Measurements from ENCODE around the gene RPLP2. TPM values are rescaled to one million over a fixed set of nuclear protein-coding genes. Genes with fewer than 3 reads are reported as not detected.
A peak's percentile ranks its signal among the peaks of the same experiment; 100 is the strongest.

Gene RPLP2
- total RNA-seq, 1 donor from 2014 or later, result 663 TPM

DNA sequence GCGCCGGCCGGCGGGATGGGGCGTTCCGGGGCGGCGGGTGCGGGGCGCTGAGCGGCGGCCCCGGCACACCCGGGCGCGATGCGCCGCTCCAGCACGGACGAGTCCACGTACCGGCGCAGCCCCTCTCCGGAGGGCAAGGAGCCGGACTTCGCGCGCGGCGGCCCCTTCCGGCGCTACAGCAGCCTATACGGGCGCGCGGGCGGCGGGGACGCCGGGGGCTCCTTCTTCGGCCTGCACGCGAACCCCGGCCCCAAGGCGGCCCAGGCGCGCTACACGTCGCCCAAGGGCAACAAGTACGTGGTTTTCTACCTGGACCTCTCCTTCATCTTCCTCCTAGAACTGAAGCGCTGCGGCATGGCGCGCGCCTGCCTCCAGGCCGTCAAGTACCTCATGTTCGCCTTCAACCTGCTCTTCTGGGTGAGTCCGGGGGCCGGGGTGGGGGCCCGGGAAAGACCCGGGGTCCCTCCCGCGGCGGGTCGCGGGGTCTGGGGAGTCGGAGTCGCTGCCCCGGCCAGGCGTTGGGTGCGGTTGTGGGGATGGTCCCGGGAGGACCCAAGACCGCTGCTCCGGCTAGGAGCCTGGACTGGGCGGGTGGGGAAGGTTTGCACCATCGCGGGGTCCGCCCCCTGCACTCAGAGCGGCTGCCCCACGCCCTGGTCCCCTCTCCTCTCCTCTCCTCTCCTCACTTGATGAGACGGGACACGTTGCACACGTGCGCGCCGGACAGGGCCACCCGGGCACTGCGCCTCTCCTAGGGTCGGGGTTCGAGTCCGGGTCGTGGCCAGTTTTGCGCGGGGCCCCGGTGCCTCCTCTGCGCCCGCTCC, 40.4 kb downstream of the RPLP2 start:
- no peak for DNase-seq (ENCODE audit: low read depth)
- peak overlapping the region; percentile 14 for H3K4me3 ChIP-seq (ENCODE audit: low read depth, low read length)
- no peak for TF ChIP-seq CTCF (conservative IDR thresholded peaks at IDR 0.05; ENCODE audit: low read depth, low read length)

DNA sequence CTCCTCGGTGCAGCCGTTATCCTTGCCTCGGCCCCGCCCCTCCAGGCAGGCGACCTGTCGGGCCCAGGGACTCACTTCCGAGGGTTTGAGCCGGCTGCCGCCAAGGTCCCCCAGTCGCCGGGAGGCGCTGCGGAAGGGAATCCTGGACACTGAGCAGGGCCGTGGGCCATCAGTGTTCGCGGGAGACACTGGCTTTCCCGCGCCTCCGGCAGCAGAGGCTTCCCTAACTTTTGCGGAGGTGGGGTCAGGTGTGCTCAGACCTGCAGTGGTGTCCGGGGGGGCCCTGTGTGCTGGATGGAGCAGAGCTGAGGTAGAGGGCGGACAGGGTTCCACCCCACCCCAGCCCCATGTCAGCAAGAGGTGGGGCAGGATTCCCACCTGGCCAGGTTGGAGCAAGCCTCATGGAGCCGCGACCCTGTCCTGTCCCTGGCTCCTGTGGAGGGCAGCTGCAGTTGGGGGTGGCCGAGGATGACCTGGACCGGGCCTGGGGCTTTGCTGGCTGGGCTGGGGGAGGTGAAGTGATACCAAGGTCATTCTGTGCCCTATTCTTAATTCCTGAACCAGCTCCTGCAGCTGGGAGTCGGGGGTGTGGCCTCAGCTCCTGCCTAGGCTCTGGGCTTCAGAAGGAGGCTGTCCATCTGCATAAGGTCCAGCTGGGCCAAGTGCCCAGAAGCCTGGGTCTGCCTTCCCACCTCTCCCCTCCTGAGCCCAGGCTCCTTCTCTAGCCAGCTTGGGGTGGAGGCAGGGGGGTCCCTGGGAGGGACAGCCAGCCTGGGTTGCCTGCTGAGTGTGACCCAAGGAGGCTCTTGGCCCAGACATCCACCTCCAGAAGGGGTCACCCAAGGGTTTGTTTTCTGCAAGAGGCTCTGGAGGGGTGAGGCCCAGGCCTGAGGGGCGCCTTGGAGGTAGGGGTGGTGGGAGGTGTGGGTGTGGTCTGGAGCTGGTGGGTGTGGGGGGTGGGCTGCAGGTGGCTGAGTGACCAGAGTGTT, 41.3 kb downstream of the RPLP2 start:
- peak; percentile 36 for TF ChIP-seq CTCF (conservative IDR thresholded peaks at IDR 0.05; ENCODE audit: low read depth, low read length)
- H3K4me3 ChIP-seq (ENCODE audit: low read depth, low read length), result no peak overlapping the region
- DNase-seq (ENCODE audit: low read depth), result no peak

DNA sequence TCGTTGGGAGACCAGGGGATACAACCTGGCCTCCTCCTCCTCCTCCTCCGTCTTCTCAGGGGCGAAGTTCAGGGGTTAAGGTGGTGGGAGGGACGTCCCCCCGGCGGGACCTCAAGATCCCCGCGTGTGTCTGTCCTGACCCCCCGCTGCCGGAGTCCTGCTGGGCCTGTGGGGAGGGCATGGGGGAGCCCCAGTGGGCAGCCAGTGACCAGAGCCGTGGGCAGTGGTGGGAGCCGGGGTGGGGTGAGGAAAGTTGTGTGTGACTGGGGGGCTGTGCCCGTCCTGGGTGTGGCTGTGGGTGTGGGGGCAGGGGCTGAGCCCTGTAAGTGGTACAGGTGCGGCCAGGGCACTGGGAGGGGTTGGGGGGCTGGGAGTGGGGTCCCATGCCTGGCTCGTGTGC, 43.0 kb downstream of the RPLP2 start:
- H3K4me3 ChIP-seq (ENCODE audit: low read depth, low read length), result no peak overlapping the region
- no peak for TF ChIP-seq CTCF (conservative IDR thresholded peaks at IDR 0.05; ENCODE audit: low read depth, low read length)
- DNase-seq (ENCODE audit: low read depth), result no peak

GRCh38 chr11:853682-854448, 44.1 kb downstream of the RPLP2 start:
- no peak overlapping the region for H3K4me3 ChIP-seq (ENCODE audit: low read depth, low read length)
- DNase-seq (ENCODE audit: low read depth), result no peak
- TF ChIP-seq CTCF (conservative IDR thresholded peaks at IDR 0.05; ENCODE audit: low read depth, low read length), result no peak

GRCh38 chr11:854601-855329, 45.0 kb downstream of the RPLP2 start:
- TF ChIP-seq CTCF (conservative IDR thresholded peaks at IDR 0.05; ENCODE audit: low read depth, low read length), result no peak
- DNase-seq (ENCODE audit: low read depth), result no peak
- no peak overlapping the region for H3K4me3 ChIP-seq (ENCODE audit: low read depth, low read length)

- no peak for TF ChIP-seq CTCF (conservative IDR thresholded peaks at IDR 0.05; ENCODE audit: low read depth, low read length)
- no peak for DNase-seq (ENCODE audit: low read depth)
- no peak overlapping the region for H3K4me3 ChIP-seq (ENCODE audit: low read depth, low read length)
Measured at GRCh38 chr11:855330-855674, 45.5 kb downstream of the RPLP2 start.
